Measurements from ENCODE around the gene FGFBP3.

The FGFBP3 gene

DNA sequence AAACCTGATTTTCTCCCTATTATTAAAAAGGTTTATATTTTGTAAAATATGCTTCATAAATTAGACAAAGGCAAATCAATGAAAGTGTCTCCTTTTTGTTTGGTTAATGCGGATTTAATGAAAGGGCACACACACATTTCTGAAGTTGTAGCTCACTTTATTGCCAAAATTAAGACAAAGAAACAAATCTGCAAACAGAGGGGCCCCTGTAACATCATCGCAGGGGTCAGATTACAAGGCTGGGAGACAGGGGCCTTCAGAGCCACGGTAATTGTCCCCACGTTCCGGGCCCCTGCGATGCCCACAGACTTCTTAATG is 22.4 kb downstream of the FGFBP3 start:
- no peak for FAIRE-seq
- TF ChIP-seq, protein P1, sequence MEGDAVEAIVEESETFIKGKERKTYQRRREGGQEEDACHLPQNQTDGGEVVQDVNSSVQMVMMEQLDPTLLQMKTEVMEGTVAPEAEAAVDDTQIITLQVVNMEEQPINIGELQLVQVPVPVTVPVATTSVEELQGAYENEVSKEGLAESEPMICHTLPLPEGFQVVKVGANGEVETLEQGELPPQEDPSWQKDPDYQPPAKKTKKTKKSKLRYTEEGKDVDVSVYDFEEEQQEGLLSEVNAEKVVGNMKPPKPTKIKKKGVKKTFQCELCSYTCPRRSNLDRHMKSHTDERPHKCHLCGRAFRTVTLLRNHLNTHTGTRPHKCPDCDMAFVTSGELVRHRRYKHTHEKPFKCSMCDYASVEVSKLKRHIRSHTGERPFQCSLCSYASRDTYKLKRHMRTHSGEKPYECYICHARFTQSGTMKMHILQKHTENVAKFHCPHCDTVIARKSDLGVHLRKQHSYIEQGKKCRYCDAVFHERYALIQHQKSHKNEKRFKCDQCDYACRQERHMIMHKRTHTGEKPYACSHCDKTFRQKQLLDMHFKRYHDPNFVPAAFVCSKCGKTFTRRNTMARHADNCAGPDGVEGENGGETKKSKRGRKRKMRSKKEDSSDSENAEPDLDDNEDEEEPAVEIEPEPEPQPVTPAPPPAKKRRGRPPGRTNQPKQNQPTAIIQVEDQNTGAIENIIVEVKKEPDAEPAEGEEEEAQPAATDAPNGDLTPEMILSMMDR (IDR thresholded peaks at IDR 0.05; ENCODE audit: insufficient read depth, missing control alignments), result no peak

DNA sequence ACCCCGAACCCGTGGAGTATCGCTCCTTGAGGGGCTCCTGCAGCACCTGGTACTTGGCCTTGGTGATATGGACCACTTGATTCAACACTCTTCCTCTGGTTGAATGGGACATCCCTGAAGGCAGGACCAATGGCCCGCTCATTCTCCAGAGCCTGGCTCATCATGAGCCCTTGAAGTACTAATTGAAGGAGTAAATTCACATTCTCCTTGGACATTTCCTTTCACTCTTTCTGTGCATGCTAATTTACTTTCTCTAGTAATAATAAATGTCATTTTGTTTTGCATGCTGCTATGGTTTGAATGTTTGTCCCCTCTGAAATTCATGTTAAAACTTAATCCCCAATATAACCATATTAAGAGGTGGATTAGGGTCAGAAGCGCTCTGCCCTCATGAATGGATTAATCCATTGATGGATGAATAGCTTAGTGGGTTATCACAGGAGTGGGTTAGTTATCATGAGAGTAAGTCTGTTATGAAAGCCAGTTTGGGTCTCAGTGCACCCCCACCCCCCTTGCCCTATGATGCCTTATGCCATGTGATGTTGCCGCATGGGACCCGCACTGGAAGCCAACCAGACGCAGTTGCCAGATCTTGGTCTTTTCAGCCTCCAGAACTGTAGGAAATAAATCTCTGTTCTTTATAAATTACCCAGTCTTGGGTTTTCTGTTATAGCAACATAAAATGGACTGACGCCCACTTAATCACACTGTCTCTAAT is 23.8 kb downstream of the FGFBP3 start:
- DNase-seq (ENCODE audit: insufficient read length, low spot score) (no peak), FAIRE-seq (no peak)
- TF ChIP-seq, protein P1 (IDR thresholded peaks at IDR 0.05; ENCODE audit: insufficient read depth, missing control alignments), result no peak

More for the DNA sequence above, 22.4 kb downstream of the FGFBP3 start:
- DNase-seq (ENCODE audit: insufficient read length, low spot score), result no peak

DNA sequence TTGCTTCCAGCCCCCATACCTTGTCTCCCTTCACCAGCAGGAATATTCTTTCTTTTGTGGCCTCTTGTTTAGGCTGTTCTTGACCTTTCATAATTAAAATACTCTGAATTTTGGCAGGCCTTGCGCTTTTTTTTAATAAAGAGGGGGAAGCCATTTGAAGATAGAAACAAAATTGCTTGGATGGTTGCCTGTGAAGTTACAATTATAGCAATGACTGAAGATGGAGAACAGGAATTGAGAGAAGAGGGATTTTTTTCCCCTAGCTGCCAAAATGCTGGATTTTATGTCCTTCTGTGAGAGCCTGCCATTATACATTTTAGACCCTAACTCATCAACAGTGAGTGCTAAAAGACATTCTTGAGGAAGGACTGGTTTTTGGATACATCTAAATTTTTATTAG is 24.8 kb downstream of the FGFBP3 start:
- FAIRE-seq (no peak), DNase-seq (ENCODE audit: insufficient read length, low spot score) (no peak)
- TF ChIP-seq, protein P1 (IDR thresholded peaks at IDR 0.05; ENCODE audit: insufficient read depth, missing control alignments), result no peak

DNA sequence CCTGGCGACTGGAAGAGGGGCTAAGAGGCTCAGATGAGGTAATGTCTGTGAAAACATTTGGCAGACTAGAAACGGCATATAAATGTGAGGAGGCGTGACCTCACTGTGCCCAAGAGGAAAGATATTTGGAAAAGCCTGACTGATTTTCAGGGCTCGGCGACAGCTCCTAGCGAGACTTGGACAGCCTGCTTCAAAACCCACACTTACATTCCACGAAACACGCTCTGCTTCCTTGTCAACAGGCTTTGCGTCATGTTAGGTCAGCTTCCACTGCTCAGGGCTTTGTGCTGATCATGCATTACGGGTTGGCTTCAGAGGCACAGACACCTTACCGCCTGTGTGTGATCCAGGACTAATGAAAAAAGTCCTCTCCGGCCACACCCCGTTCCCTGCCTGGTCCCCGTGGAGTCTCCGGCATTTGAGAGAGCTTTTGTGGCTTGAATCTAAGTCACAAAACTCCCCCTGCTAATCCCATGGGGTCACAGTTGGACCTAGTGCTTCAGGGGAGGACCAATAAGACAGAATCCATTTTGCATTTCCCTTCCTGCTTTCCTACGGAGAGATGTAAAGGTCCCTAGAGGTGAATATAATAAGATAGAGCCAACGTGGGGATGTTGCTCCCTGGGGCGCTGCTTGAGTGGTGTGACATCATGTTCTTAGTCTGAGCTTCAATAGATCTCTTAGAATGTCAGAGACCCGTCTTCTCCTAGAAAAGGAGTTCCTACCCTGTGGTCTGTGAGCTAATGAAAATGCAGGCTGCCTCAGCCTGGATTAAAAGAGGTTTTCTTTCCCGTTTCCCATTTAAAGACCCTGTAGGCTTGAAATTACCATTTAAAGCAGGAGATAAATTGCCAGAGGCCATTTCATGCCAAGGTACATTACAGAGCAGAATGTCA is 25.5 kb downstream of the FGFBP3 start:
- FAIRE-seq, result no peak
- DNase-seq (ENCODE audit: insufficient read length, low spot score), result no peak
- TF ChIP-seq, protein P1 (IDR thresholded peaks at IDR 0.05; ENCODE audit: insufficient read depth, missing control alignments), result no peak

DNA sequence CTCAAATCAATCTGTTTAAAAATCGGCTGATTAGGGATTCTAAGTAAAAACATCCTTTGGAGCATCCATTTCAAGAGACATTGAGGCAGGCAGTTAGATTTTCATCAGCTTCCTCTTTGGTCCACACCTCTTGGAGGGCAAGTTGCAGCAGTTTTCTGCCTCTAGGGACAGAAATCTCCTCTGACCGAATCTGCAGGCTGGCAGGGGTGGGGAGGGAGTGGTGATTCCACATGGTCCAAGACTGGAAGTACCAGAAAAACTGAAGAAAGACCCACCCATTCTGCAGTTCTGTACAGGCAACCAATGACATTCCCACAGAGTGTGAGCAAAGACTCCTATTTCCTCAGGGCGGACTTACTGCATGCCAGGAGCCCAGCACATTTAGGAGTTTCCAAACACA is 29.0 kb downstream of the FGFBP3 start:
- FAIRE-seq, result no peak

DNA sequence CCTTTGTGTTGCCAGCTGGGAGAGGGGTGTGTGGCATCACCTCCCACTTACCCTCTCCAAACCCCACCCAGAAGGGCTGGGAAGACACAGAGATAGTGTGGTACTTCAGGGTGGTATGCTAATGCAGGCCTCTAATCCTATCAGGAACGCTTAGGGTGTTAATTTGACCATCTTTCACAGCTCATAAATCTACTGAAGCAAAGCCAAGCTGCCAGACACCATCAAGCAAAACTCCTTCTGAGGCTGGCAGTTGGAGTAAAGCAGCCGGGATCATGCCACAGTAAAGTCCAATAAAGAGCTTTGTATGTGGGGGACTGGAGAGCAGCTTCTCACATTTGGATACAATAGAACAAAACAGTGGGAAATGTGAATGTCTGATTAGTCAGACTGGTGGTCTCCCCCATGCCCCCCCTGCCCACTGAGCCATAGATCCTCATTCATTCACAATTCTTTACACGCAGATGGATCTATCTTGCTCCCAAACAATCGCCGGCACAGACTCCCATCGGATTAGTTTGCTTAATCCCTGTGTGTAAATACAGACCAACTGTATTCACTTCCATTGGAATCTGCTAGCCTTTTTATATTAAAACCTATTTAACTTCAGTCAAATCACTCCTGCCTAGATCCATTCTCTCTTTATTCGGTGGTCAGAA is 29.6 kb downstream of the FGFBP3 start:
- TF ChIP-seq, protein P1 (IDR thresholded peaks at IDR 0.05; ENCODE audit: insufficient read depth, missing control alignments), result no peak
- peak; percentile 95 for FAIRE-seq
- DNase-seq (ENCODE audit: insufficient read length, low spot score), result peak; percentile 56

More for the DNA sequence above, 29.0 kb downstream of the FGFBP3 start:
- DNase-seq (ENCODE audit: insufficient read length, low spot score), result no peak
- TF ChIP-seq, protein P1 (IDR thresholded peaks at IDR 0.05; ENCODE audit: insufficient read depth, missing control alignments), result no peak
